HG03103 (cell line): ENCODE data around the gene KISS1.

Experiments used
- ATAC-seq: cut with Tn5 transposase; IDR thresholded peaks from one replicate; pipeline ENCODE4 v1.9.1; 2021; ENCODE audit warnings: low read depth; ENCODE audit not compliant: unreplicated experiment

Gene KISS1

DNA sequence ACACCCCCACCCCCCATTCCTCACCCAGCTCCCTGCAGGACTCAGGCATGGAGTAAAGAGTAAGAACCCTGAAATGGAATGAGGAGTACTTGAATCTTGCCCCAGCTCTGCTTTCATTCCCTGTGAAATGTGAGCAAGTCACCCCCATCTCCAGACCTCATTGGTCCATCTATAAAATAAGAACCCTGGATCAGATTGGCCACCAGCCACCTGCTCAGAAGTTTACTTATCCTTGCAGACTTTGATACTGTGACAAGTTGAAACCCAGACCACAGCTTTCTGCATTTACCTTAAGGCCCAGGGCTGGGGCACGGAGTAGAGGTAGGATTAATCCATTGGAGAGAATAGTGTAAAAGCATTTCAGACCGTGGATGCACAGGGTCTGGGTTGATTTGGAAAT is 2.2 kb downstream of the KISS1 start:
- no peak for ATAC-seq

- no peak for ATAC-seq
Observed at GRCh38 chr1:204192589-204193352, 3.5 kb downstream of the KISS1 start.

DNA sequence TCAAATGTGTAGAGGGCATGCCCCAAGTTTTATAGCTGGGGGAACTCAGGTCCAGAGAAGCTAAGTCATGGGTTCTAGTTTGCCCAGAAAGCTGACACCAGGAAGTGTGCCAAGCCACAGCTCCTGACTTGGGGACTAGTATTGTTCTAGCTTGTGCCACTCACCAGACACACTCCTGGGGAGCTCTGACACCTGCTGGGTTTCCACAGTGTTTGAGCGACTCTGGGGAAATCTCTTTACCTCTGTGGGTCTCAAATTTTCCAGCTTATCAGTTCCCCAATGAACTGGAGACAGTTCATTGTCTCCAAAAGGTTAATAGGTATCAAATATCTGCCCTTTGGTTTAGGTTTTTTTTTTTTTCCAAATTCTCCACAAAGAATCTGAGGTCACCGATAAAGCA is 4.2 kb downstream of the KISS1 start:
- no peak for ATAC-seq

- no peak for ATAC-seq
Observed at GRCh38 chr1:204191456-204191855, 4.8 kb downstream of the KISS1 start.

DNA sequence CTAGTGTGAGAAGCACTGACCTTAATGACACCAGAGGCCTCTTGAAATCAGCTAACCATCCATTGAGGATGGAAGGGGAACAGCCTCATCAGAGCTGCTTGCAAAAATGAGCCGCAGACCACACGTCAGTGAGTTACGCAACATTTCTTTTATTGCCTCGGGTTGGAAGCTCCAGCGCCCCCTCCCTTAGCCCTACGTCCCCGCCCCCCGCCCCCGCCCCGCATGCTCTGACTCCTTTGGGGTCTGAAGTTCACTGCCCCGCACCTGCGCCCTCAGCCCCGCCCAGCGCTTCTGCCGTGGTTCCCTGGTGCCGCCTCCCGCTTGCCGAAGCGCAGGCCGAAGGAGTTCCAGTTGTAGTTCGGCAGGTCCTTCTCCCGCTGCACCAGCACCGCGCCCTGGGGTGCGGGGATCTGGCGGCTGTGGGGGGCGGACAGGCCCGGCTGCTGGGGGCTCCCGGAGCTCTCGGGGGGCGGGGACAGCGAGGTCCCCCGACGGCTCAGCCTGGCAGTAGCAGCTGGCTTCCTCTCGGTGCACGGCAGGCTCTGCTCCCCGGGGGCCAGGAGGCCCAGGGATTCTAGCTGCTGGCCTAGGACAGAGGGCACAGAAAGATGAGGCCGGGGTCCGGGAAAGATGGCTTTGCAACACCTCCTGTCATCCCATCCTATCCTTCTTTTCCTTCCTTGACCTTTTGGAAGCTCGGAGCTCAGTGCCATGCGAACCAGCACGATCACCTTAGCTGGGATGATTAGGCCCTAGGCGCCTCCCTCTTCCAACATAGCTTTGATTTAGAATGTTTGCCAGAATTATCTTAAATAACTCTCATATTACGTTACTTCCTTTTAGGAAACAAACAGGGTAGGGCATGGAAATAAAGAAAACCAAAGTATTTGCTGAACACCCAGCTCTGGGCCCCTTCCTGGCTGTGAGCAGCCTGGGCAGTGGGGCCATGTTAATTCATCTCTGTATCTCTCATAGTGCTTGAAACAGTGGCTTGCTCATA is 5.8 kb downstream of the KISS1 start:
- ATAC-seq: no peak

- no peak for ATAC-seq
Observed at GRCh38 chr1:204188959-204189639, 7.2 kb downstream of the KISS1 start.

- ATAC-seq: no peak
Observed at GRCh38 chr1:204186597-204186996, 9.7 kb downstream of the KISS1 start.

- ATAC-seq: no peak
Observed at GRCh38 chr1:204181116-204181515, 15.2 kb downstream of the KISS1 start.

- ATAC-seq: no peak
Observed at GRCh38 chr1:204180133-204180532, 16.2 kb downstream of the KISS1 start.

- ATAC-seq: no peak
Observed at GRCh38 chr1:204178487-204179281, 17.6 kb downstream of the KISS1 start.

DNA sequence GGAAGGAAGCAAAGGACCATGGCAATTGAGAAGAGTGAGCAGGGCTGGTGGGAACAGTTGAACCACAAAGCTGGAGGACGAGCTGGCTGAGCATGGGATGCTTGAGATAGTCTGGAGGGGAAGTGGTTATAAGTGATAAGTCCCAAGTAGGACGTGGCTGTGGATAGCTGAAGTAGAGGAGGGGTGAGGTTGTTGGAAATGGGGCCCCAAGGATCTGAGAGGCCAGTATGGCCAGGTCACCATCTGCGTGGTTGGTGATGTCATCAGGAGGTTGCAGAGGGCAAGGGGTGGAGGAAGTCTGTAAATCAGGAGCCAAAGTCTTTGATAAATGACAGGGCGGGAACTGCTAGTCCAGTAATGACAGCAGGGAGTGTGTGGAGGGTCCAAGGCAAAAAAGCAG is 19.2 kb downstream of the KISS1 start:
- ATAC-seq: no peak

GRCh38 chr1:204176049-204176448 is 20.2 kb downstream of the KISS1 start:
- no peak for ATAC-seq

GRCh38 chr1:204174958-204175357 is 21.3 kb downstream of the KISS1 start:
- no peak for ATAC-seq

DNA sequence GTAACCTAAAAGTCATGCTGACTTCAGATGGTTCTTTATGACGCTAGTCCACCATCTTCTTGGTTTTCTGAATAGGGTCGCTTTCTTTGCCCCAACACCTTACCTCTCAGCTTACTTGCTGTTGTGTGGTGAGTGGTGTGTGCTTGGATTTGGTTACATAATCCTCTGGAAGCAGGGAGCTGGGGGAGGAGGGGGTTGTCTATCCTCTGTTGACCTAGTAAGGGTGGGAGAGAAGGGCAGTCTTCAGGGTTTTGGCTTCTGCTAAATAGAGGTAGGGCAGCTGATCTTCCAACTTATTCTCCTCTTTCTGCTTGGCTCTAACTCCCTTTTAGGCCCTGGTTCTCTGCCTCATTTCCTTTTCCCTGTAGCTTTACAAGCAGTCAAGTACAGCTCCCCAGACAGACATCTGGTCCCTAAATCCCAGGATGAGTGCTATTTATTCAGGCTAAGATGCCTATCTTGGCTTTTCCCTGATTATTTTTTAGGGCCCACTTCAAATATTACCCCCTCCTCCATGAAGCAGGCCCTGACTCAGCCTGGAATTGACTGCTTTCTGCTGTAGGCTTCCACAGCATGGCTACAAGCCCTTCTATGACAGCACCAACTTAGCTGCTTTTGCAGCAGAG is 23.8 kb downstream of the KISS1 start:
- no peak for ATAC-seq

GRCh38 chr1:204171751-204172178 is 24.5 kb downstream of the KISS1 start:
- ATAC-seq: no peak

DNA sequence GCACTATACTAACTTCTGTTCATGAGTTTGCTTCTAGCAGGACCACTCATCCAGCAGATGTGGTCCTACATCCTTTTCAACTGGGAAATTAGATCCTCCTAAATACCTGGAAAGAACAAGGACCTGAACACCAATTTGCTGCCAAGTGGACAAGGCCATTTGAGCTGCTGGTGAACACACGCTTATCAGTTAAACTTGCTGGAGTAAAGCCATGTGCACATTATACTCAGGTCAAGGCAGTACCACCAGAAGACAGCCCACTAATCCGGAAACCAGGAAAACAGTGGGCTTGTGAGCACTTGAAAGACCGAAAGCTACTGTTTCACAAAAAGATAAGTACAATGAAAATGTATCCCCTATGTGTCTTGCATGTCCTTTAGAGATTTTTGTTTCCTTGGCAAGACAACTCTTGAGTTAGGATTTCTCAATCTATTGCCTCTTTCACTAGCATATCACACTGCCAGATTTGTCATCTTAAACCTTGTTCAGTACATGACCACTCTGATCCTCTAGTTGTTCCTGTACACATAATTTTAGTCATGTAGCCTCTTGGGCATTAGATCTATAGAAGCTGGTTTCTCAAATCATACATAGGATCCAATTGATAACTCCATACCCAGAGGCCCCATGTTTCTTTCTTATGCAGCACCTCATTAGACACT is 25.7 kb downstream of the KISS1 start:
- no peak for ATAC-seq

- ATAC-seq: no peak
Observed at GRCh38 chr1:204169858-204170257, 26.4 kb downstream of the KISS1 start.

GRCh38 chr1:204167730-204168129 is 28.6 kb downstream of the KISS1 start:
- ATAC-seq: no peak

- no peak for ATAC-seq
Observed at GRCh38 chr1:204166219-204166618, 30.1 kb downstream of the KISS1 start, which contains the start of gene REN. REN (minus strand) TSS chr1:204166337; CDS start chr1:204166293, 44 bp downstream.
